ENCODE results near the gene TOE1.

GRCh38 chr1:45381243-45381642 is 41.3 kb downstream of the TOE1 start:
- TF ChIP-seq, protein P1, sequence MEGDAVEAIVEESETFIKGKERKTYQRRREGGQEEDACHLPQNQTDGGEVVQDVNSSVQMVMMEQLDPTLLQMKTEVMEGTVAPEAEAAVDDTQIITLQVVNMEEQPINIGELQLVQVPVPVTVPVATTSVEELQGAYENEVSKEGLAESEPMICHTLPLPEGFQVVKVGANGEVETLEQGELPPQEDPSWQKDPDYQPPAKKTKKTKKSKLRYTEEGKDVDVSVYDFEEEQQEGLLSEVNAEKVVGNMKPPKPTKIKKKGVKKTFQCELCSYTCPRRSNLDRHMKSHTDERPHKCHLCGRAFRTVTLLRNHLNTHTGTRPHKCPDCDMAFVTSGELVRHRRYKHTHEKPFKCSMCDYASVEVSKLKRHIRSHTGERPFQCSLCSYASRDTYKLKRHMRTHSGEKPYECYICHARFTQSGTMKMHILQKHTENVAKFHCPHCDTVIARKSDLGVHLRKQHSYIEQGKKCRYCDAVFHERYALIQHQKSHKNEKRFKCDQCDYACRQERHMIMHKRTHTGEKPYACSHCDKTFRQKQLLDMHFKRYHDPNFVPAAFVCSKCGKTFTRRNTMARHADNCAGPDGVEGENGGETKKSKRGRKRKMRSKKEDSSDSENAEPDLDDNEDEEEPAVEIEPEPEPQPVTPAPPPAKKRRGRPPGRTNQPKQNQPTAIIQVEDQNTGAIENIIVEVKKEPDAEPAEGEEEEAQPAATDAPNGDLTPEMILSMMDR (IDR thresholded peaks at IDR 0.05; ENCODE audit: low read depth, low read length), result no peak
- no peak for TF ChIP-seq EZH2phosphoT487 (IDR thresholded peaks at IDR 0.05; ENCODE audit: low read depth)

Data from OCI-LY3 (cell line).